Fibroblast of pulmonary artery (primary cell): ENCODE measurements around the gene NME7.

Experiments
- DNase-seq: peaks from one replicate; pipeline ENCODE4 v3.0.0-alpha.2; 2010; ENCODE audit warnings: low read depth
- H3K4me3 ChIP-seq: replicated peaks from 2 replicates; pipeline ENCODE4 v1.5.1; 2011; ENCODE audit warnings: low read depth, mild to moderate bottlenecking, control low read depth, low read length, moderate library complexity
- CTCF ChIP-seq: IDR thresholded peaks from 2 replicates; pipeline ENCODE4 v1.5.1; 2011; ENCODE audit warnings: mild to moderate bottlenecking, control low read depth, low read length, inconsistent platforms; ENCODE audit errors: missing control alignments

The NME7 gene

GRCh38 chr1:169121146-169121923 is 246.3 kb downstream of the NME7 start:
- H3K4me3 ChIP-seq, result no peak overlapping the region
- no peak for TF ChIP-seq CTCF
- DNase-seq, result no peak

GRCh38 chr1:169120066-169120465 is 247.5 kb downstream of the NME7 start:
- DNase-seq, result no peak
- no peak for TF ChIP-seq CTCF
- no peak overlapping the region for H3K4me3 ChIP-seq

GRCh38 chr1:169119405-169119804 is 248.2 kb downstream of the NME7 start:
- no peak overlapping the region for H3K4me3 ChIP-seq
- DNase-seq, result no peak
- no peak for TF ChIP-seq CTCF

- no peak overlapping the region for H3K4me3 ChIP-seq
- no peak for TF ChIP-seq CTCF
- DNase-seq, result no peak
Measured at GRCh38 chr1:169118227-169118626, 249.4 kb downstream of the NME7 start.

- TF ChIP-seq CTCF, result no peak
- H3K4me3 ChIP-seq, result no peak overlapping the region
- no peak for DNase-seq
Measured at GRCh38 chr1:169117599-169117998, 250.0 kb downstream of the NME7 start.

- DNase-seq, result no peak
- no peak overlapping the region for H3K4me3 ChIP-seq
- TF ChIP-seq CTCF, result no peak
Measured at GRCh38 chr1:169117014-169117413, 250.6 kb downstream of the NME7 start.

- peak; percentile 17 for DNase-seq
- no peak for TF ChIP-seq CTCF
- no peak overlapping the region for H3K4me3 ChIP-seq
Measured at GRCh38 chr1:169115891-169116585, 251.6 kb downstream of the NME7 start.
